22Rv1 (cell line): ENCODE data around the gene SC5D.

Source experiments
- CTCF ChIP-seq: fragments of 450-650 bp; IDR thresholded peaks from 2 replicates; pipeline ENCODE4 v1.5.1; 2017; ENCODE audit warnings: mild to moderate bottlenecking
- ZFX ChIP-seq: fragments of 450-650 bp; IDR thresholded peaks from 2 replicates; pipeline ENCODE4 v1.6.1; 2017; ENCODE audit warnings: antibody characterized with exemption, borderline replicate concordance

- no peak for TF ChIP-seq CTCF
- no peak for TF ChIP-seq ZFX
Measured at GRCh38 chr11:121310908-121311307, 18.3 kb downstream of the SC5D start.
